NCI-H187 (cell line): ENCODE measurements around the gene RAB1B.
"Not testable (repeated sequence)": the region's sequence is repeated elsewhere in the genome, so short reads cannot be mapped to it uniquely, and the experiment has no call there.

Experiments
- DNase-seq, 2 experiments: peaks; one replicate each; lab custom pipeline; 2025; lab: John Stamatoyannopoulos, UW

RAB1B gene

DNA sequence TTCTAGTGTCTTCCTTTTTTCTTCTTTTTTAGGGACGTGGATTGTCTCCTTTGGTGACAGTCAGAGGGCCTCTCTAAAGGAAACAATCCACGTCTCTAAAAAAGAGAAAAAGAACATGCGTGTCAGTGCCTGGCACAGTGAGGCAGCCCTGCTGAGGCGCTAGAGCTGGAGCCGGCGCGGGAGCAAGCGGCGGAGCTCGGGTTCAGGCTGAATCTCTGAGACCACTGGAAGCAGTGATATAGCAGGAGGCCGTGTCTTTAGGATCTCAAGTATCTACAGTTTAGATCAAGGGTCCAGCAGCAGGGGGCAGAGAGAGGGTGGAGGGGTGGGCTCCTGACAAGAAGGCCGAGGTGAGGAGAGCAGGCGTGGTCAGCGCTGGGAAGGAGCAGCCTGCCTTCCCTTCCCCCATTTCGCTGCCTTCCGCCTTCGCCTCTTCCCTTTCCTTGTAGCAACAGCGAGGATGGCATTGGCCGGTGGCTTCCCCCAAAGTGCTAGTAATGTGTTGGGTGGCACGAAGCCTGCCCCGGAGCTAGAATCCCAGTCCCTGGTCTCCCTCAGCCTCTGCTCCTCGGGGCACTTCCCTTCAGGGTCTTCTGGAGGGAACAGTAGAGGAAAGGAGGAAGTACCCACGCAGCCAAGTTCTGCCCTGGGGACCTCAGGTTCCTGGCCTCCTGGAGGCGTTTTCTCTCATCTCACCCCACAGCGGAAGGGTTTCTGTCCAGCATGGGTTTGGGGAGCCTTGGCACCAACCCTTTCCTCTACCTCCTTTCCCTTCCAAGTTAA, 28.2 kb upstream of the RAB1B start:
- DNase-seq: no peak

DNA sequence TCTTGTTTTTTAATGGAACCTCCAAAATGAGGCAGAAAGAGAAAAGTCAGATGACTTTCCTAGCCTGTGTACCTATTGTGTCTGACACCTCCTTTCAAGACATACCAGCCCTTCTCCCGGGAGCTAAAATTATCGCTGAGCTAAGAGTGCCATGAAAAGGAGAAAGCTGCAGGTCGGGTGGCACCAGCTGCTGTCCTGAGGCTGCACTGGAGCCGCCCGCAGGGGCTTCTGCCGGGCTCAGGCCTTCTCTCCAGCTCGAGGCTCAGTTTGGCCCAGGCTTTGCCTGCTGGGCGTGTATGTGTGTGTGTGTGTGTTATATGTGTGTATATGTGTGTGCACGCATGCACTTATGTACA, 27.7 kb upstream of the RAB1B start:
- DNase-seq: no peak

GRCh38 chr11:66242095-66242765, 26.2 kb upstream of the RAB1B start:
- no peak for DNase-seq

- DNase-seq: no peak
These were observed 24.5 kb upstream of the RAB1B start for GRCh38 chr11:66243782-66244535.

GRCh38 chr11:66247295-66247694, 21.1 kb upstream of the RAB1B start:
- DNase-seq: no peak

- no peak for DNase-seq
These were observed 20.6 kb upstream of the RAB1B start for GRCh38 chr11:66247801-66248200.

DNA sequence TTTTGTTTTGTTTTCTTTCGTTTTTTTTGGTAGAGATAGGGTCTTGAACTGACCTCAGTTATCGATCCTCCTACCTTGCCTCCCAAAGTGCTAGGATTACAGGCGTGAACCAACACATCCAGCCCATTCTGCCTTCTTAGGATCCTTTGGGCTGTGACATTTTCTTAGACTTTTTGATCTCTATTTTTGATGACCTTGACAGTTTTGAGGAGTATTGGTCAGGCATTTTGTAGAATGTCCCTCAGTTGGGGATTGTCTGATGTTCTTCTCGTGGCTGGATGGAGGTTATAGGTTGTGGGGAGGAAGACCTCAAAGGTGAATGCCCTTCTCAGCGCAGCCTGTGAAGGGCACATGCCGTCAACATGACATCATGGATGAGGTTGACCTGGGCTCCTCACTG, 19.5 kb upstream of the RAB1B start:
- DNase-seq: no peak

- DNase-seq: no peak
These were observed 16.6 kb upstream of the RAB1B start for GRCh38 chr11:66251809-66252208.

DNA sequence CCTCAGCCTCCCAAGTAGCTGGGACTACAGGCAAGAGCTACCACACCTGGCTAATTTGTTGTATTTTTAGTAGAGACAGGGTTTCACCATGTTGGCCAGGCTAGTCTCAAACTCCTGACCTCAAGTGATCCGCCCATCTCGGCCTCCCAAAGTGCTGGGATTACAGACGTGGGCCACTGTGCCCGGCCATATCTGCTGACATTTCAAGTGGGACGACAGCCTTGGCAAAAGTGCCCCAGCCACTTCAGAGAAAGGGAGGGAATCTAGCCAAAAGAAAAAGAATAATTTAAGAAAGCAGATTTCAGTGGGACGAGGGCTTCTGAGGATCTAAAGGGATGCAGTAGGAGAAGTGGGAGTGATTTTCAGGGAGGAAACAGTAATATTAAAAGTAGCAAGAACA, 15.4 kb upstream of the RAB1B start:
- not testable (repeated sequence) for DNase-seq

DNA sequence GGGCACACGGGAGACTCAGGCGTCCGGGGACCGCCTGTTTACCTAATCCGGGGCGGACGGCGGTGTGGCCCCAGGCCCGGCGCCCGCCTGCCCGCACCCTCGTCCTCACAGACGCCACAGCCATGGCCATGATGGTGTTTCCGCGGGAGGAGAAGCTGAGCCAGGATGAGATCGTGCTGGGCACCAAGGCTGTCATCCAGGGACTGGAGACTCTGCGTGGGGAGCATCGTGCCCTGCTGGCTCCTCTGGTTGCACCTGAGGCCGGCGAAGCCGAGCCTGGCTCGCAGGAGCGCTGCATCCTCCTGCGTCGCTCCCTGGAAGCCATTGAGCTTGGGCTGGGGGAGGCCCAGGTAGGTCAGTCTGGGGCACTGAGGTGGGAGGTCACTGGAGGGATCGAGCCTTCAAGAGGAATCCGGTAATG, 10.0 kb upstream of the RAB1B start:
- no peak for DNase-seq

DNA sequence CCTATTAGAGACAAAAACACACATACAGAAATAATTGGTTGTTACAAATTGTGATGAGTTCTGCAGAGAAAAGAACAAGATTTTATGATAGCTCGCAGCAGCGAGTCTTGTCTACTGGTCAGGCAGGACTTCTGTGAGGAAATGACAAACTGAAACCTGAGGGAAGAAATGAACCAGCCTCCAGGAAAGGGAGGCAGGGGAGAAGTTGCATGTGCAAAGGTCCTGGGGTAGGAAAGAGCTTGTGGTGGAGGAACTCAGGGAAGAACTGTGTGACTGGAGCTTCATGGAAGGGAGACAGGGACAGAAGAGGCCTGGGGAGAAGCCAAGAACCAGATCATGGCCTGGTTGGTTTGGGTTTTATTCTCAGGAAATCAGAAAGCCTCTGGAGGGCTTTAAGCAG, 9.2 kb upstream of the RAB1B start:
- no peak for DNase-seq

- no peak for DNase-seq
These were observed 8.5 kb upstream of the RAB1B start for GRCh38 chr11:66259956-66260355.

GRCh38 chr11:66261578-66261977, 6.9 kb upstream of the RAB1B start:
- DNase-seq: no peak

GRCh38 chr11:66262191-66262590, 6.2 kb upstream of the RAB1B start:
- DNase-seq: no peak

- no peak for DNase-seq
These were observed 5.7 kb upstream of the RAB1B start for GRCh38 chr11:66262696-66263095.

GRCh38 chr11:66263231-66263630, 5.2 kb upstream of the RAB1B start:
- DNase-seq: no peak

DNA sequence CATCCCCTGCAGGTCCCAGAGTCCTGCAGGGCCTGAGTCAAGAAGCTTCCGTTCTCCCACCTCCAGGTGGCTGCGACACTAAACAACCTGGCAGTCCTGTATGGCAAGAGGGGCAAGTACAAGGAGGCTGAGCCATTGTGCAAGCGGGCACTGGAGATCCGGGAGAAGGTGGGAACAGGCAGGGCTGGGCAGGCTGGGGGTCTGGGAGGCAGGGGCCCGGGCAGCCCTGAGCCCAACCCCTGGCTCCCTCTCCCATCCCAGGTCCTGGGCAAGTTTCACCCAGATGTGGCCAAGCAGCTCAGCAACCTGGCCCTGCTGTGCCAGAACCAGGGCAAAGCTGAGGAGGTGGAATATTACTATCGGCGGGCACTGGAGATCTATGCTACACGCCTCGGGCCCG, 4.7 kb upstream of the RAB1B start:
- no peak for DNase-seq

GRCh38 chr11:66264383-66264782, 4.1 kb upstream of the RAB1B start:
- no peak for DNase-seq

GRCh38 chr11:66264914-66265313, 3.5 kb upstream of the RAB1B start:
- no peak for DNase-seq

- no peak for DNase-seq
These were observed 2.7 kb upstream of the RAB1B start for GRCh38 chr11:66265531-66266377.

GRCh38 chr11:66266378-66267038, 1.9 kb upstream of the RAB1B start:
- DNase-seq: no peak

DNA sequence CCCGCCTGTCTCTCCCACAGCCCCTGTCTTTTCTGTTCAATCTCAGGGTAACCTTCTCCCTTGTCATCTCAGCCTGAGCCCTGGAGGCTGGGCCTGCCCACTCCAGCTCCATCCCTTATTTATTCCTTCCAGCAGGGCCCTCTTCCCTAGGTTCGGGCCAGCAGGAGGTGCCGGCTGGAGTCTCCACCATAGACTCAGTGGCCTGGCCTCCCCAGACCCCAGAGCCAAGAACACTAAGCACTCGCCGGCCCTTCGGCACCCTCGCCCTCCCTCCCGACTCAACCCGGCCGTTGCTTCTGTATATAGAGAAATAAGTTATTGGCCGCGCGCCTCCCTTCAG, 1.4 kb upstream of the RAB1B start:
- no peak for DNase-seq
